ENCODE results near the gene AVPR2.

AVPR2 gene

GRCh38 chrX:153885968-153886903, 18.2 kb upstream of the AVPR2 start, which contains the start of gene L1CAM:
L1CAM (minus strand) TSS chrX:153886173; CDS start chrX:153875836, 10,337 bp downstream.
- DNase-seq: peak; percentile 58

- DNase-seq: peak; percentile 20
These were observed 17.6 kb upstream of the AVPR2 start for GRCh38 chrX:153886915-153887314.

GRCh38 chrX:153887385-153887784, 17.1 kb upstream of the AVPR2 start:
- DNase-seq: no peak

- no peak for DNase-seq
These were observed 16.1 kb upstream of the AVPR2 start for GRCh38 chrX:153888344-153888743.

GRCh38 chrX:153889123-153889522, 15.3 kb upstream of the AVPR2 start:
- DNase-seq: no peak

- DNase-seq: peak; percentile 22
These were observed 6.6 kb upstream of the AVPR2 start for GRCh38 chrX:153897899-153898298.

- peak; percentile 70 for DNase-seq
These were observed 3.4 kb upstream of the AVPR2 start for GRCh38 chrX:153900831-153901752.

GRCh38 chrX:153901753-153902140, 2.7 kb upstream of the AVPR2 start:
- DNase-seq: no peak

- no peak for DNase-seq
These were observed 2.1 kb upstream of the AVPR2 start for GRCh38 chrX:153902385-153902784.

- no peak for DNase-seq
These were observed 1.1 kb upstream of the AVPR2 start for GRCh38 chrX:153903238-153903980.

GRCh38 chrX:153905481-153906095, 1.1 kb downstream of the AVPR2 start:
- DNase-seq: no peak

GRCh38 chrX:153906126-153906917, 1.8 kb downstream of the AVPR2 start:
- DNase-seq: no peak

GRCh38 chrX:153907456-153907855, 3.0 kb downstream of the AVPR2 start:
- no peak for DNase-seq

GRCh38 chrX:153908219-153908860, 3.9 kb downstream of the AVPR2 start:
- no peak for DNase-seq

- peak; percentile 70 for DNase-seq
These were observed 4.8 kb downstream of the AVPR2 start for GRCh38 chrX:153909024-153909979.

- no peak for DNase-seq
These were observed 5.5 kb downstream of the AVPR2 start for GRCh38 chrX:153909980-153910360.

- DNase-seq: no peak
These were observed 6.0 kb downstream of the AVPR2 start for GRCh38 chrX:153910446-153910845.

- no peak for DNase-seq
These were observed 7.3 kb downstream of the AVPR2 start for GRCh38 chrX:153911798-153912197.

- no peak for DNase-seq
These were observed 8.7 kb downstream of the AVPR2 start for GRCh38 chrX:153913211-153913610.

GRCh38 chrX:153913701-153914100, 9.2 kb downstream of the AVPR2 start:
- no peak for DNase-seq
